ENCODE measurements around the gene AUP1. TPM values are rescaled to one million over a fixed set of nuclear protein-coding genes. Genes with fewer than 3 reads are reported as not detected.

Gene AUP1
- total RNA-seq, 2 experiments from 2014 or later: 90.8 to 92.7 TPM

GRCh38 chr2:74513605-74514367 is 15.7 kb downstream of the AUP1 start:
- TF ChIP-seq CTCF (IDR thresholded peaks at IDR 0.05): no peak
- ChIA-PET CTCF (interaction anchor here (1.3 to 2.0 kb wide), 5 partner anchors 7 to 72 kb away, joined by 3 to 5 read pairs (median 4); partner anchors contain the start of genes CCDC142 and TTC31), POLR2A (interaction anchor here (1.1 to 1.8 kb wide), 5 partner anchors 13 to 69 kb away, joined by 3 to 6 read pairs (median 4); partner anchors contain the start of gene CCDC142)
- Mint-ChIP-seq H3K27ac (no peak overlapping the region), H3K27me3 (peaks cover 64% of the 10 kb centered on the region), H3K4me3 (no peak overlapping the region), H3K36me3 (ENCODE audit: low read depth) (peaks cover 5% of the 10 kb centered on the region), H3K9me3 (no peaks in the 10 kb centered on the region), H3K4me1 (ENCODE audit: low read depth) (peaks cover 26% of the 10 kb centered on the region)
- ATAC-seq: peak; percentile 22
- intact Hi-C loops (cut with micrococcal nuclease): no loop called here
- DNase-seq: peak; percentile 51

- peaks cover 5% of the 10 kb centered on the region for H3K36me3 Mint-ChIP-seq (ENCODE audit: low read depth)
- H3K4me3 Mint-ChIP-seq: no peak overlapping the region
- TF ChIP-seq CTCF (IDR thresholded peaks at IDR 0.05): no peak
- peaks cover 33% of the 10 kb centered on the region for H3K4me1 Mint-ChIP-seq (ENCODE audit: low read depth)
- no peak overlapping the region for H3K27ac Mint-ChIP-seq
- H3K27me3 Mint-ChIP-seq: peaks cover 57% of the 10 kb centered on the region
- intact Hi-C loops (cut with micrococcal nuclease): no loop called here
- CTCF ChIA-PET: interaction anchor here (1.3 to 2.0 kb wide), 4 partner anchors 12 to 73 kb away, joined by 3 to 5 read pairs (median 4); partner anchors contain the start of genes CCDC142 and TTC31
- no peak for ATAC-seq
- POLR2A ChIA-PET: interaction anchor here (0.9 to 1.8 kb wide), 4 partner anchors 14 to 70 kb away, joined by 3 to 4 read pairs (median 4); partner anchors contain the start of genes AUP1 and LBX2
- no peak for DNase-seq
- H3K9me3 Mint-ChIP-seq: no peaks in the 10 kb centered on the region
These were observed 16.5 kb downstream of the AUP1 start for GRCh38 chr2:74512744-74513604.

- no peak for TF ChIP-seq CTCF (IDR thresholded peaks at IDR 0.05)
- peaks cover 45% of the 10 kb centered on the region for H3K27me3 Mint-ChIP-seq
These were observed 18.2 kb downstream of the AUP1 start for GRCh38 chr2:74511104-74511989.

GRCh38 chr2:74510272-74510671 is 19.2 kb downstream of the AUP1 start:
- no peak for TF ChIP-seq CTCF (IDR thresholded peaks at IDR 0.05)
- Mint-ChIP-seq H3K4me3 (no peak overlapping the region), H3K4me1 (ENCODE audit: low read depth) (peaks cover 31% of the 10 kb centered on the region), H3K27me3 (peaks cover 41% of the 10 kb centered on the region), H3K9me3 (no peaks in the 10 kb centered on the region), H3K27ac (no peak overlapping the region), H3K36me3 (ENCODE audit: low read depth) (peaks cover 16% of the 10 kb centered on the region)
- no peak for DNase-seq
- CTCF ChIA-PET: interaction anchor here (0.5 to 1.9 kb wide), 5 partner anchors 12 to 141 kb away, joined by 3 to 5 read pairs (median 3); partner anchors contain the start of gene C2orf81
- POLR2A ChIA-PET: interaction anchor here (0.7 to 4.8 kb wide), 8 partner anchors 10 to 76 kb away, joined by 3 to 21 read pairs (median 4); partner anchors contain the start of genes AUP1, CCDC142, HTRA2 and LBX2
- intact Hi-C loops (cut with micrococcal nuclease): no loop called here
- no peak for ATAC-seq

More at GRCh38 chr2:74511104-74511989, 18.2 kb downstream of the AUP1 start:
- H3K36me3 Mint-ChIP-seq (ENCODE audit: low read depth): peaks cover 8% of the 10 kb centered on the region
- H3K9me3 Mint-ChIP-seq: no peaks in the 10 kb centered on the region
- ATAC-seq: no peak
- DNase-seq: no peak
- intact Hi-C loops (cut with micrococcal nuclease): no loop called here
- H3K27ac Mint-ChIP-seq: no peak overlapping the region
- peaks cover 31% of the 10 kb centered on the region for H3K4me1 Mint-ChIP-seq (ENCODE audit: low read depth)
- POLR2A ChIA-PET: interaction anchor here (1.0 kb wide), 1 partner anchor 28 kb away, joined by 3 read pairs; the partner anchor contains the start of genes CCDC142 and TTC31
- no peak overlapping the region for H3K4me3 Mint-ChIP-seq
- CTCF ChIA-PET: interaction anchor here (0.5 to 1.1 kb wide), 2 partner anchors 11 to 140 kb away, joined by 3 read pairs; no protein-coding TSS in a partner anchor

Data from activated CD8-positive, alpha-beta T cell treated with anti-CD3 and anti-CD28 coated beads for 36 hours (primary cell).